A673 (cell line): ENCODE results near the gene S100A16.

Experiments used
- CTCF ChIP-seq: fragments of 300-800, 200-600 bp; sonication (generic); conservative IDR thresholded peaks from 2 replicates; pipeline ENCODE4 v1.5.1; 2017; ENCODE audit warnings: low read depth, mild to moderate bottlenecking, antibody characterized with exemption, low read length, moderate library complexity, mixed read lengths
- EZH2 ChIP-seq: fragments of 200-600 bp; sonication (generic); IDR thresholded peaks from 2 replicates; pipeline ENCODE4 v1.6.1; 2017; ENCODE audit warnings: borderline replicate concordance, low read depth, mild to moderate bottlenecking, mixed read lengths, antibody characterized with exemption, low read length; ENCODE audit not compliant: poor library complexity, severe bottlenecking

GRCh38 chr1:153578490-153578889 lies 34.4 kb downstream of the S100A16 start:
- TF ChIP-seq EZH2: no peak
- no peak for TF ChIP-seq CTCF
